OCI-LY1 (cell line): Measurements from ENCODE around the gene TTC28.

ENCODE experiments used
- CTCF ChIP-seq: fragments of 200-600 bp; sonication (generic), shearing (Covaris generic); IDR thresholded peaks from 2 replicates; pipeline ENCODE4 v1.5.1; 2017; ENCODE audit warnings: mild to moderate bottlenecking, antibody characterized with exemption, low read length, moderate library complexity, mixed read lengths
- EZH2 ChIP-seq: fragments of 200-600 bp; sonication (generic), shearing (Covaris generic); IDR thresholded peaks from 2 replicates; pipeline ENCODE4 v1.8.0; 2017; ENCODE audit warnings: borderline replicate concordance, mixed run types, mild to moderate bottlenecking, antibody characterized with exemption, low read length, moderate library complexity, mixed read lengths

- TF ChIP-seq CTCF (no peak), EZH2 (no peak)
Observed at GRCh38 chr22:28243539-28243938, 436.1 kb downstream of the TTC28 start.
